Right lobe of liver (tissue), 6 donors: ENCODE data around the gene ZFAND3. TPM values are rescaled to one million over a fixed set of nuclear protein-coding genes. Genes with fewer than 3 reads are reported as not detected.
A peak's percentile ranks its signal among the peaks of the same experiment; 100 is the strongest.

ENCODE experiments used
- ATAC-seq, 4 donors: fragments of 200-7000 bp; cut with Tn5 transposase; one replicate each; pipeline ENCODE4 v1.9.1; 2020; ENCODE audit warnings: mild to moderate bottlenecking in 4 of 4, moderate library complexity in 4 of 4
- DNase-seq, 3 donors: peaks; one replicate each; pipeline ENCODE4 v3.0.0-alpha.2; 2020
- H3K27ac ChIP-seq, 3 donors: fragments of 200-600 bp; one replicate each; pipeline ENCODE4 v1.8.0; 2022
- H3K27me3 ChIP-seq, 2 donors: fragments of 200-600 bp; one replicate each; pipeline ENCODE4 v1.8.0; 2022
- H3K36me3 ChIP-seq, 4 donors: fragments of 200-600 bp; sonication (generic) in 1 of 4; one replicate each; pipeline versions ENCODE4 v1.5.1 to v1.8.0; 2017 to 2022; ENCODE audit warnings: control low read depth in 1 of 4
- H3K4me1 ChIP-seq, 4 donors: fragments of 200-600 bp; sonication (generic) in 1 of 4; one replicate each; pipeline versions ENCODE4 v1.5.1 to v1.8.0; 2017 to 2022; ENCODE audit warnings: control low read depth in 1 of 4
- H3K4me3 ChIP-seq, 3 donors: fragments of 200-600 bp; one replicate each; pipeline ENCODE4 v1.8.0; 2022
- H3K9me3 ChIP-seq, 4 donors: fragments of 200-600 bp; sonication (generic) in 1 of 4; one replicate each; pipeline versions ENCODE4 v1.5.1 to v1.8.0; 2017 to 2022; ENCODE audit warnings: control low read depth in 1 of 4
- POLR2A ChIP-seq: fragments of 450-650 bp; IDR thresholded peaks from one replicate; pipeline ENCODE4 v1.6.1; 2017; ENCODE audit warnings: antibody characterized with exemption, mild to moderate bottlenecking
- WGBS: methylation state at CpG from one replicate; pipeline ENCODE4 v1.1.6; 2018; ENCODE audit warnings: low coverage, low lambda C conversion rate; ENCODE audit not compliant: insufficient coverage; ENCODE audit errors: missing lambda C conversion rate; 5-methylcytosine and 5-hydroxymethylcytosine counted together
- intact Hi-C, 2 donors: fragments of 100-400 bp; cut with DNase I; formaldehyde crosslinking; loops; one replicate each; pipeline versions ENCODE4 v1.11.2 to v1.14.1; 2022
- total RNA-seq, 6 experiments: library from RNA; depleted of rRNA in 2 of 6; stranded (reverse); fragments of >200 nt in 2 of 6; fragmentation: NEBNext Ultra II Directional in 3 of 6; extraction: Animal tissue kit (Norgen Biotek cat#: 25700) in 3 of 6; gene quantifications; one replicate each; pipeline versions ENCODE4 v1.1.0 to v1.2.4, GENCODE V29; 2016 to 2023
- TF ChIP-seq, protein P1 (sequence below), 4 donors: fragments of 200-600 bp in 3 of 4; fragments of 450-650 bp in 1 of 4; IDR thresholded peaks; one replicate each; pipeline versions ENCODE4 v1.5.1 to v1.8.0; 2016 to 2022; ENCODE audit warnings: antibody characterized with exemption in 4 of 4, mild to moderate bottlenecking in 2 of 4
- donor health status: DM: no; HTN: yes; CAD: no.
- donor health status: DM: no; HTN: no; CAD: no.
- donor health status: DM: no; HTN: no; CAD: no.
- donor health status: DM: no; HTN: yes; CAD: no.
- donor health status: DM: no; HTN: yes; CAD: no.

The ZFAND3 gene
- total RNA-seq, 6 experiments from 2014 or later: 43.1 to 66.5 (median 53.2) TPM

DNA sequence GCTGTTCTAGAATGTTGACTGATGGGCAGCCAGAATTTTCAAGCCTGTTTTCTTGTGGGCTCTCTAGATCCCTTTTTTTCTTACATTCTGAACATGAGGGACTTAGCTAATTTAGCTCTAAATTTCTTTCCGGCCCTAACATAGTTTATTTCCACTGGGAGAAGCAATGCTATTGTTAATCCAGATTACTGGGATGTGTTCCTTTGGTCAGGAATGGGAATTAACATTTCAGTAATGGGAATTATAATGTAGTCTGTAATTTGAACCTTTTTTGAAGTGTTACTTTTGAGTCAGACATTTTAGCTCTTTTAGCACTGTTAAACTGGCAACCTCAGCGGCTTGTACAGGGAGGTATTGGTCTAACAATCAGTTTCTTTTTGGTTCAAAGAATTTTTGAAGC is 7.5 kb downstream of the ZFAND3 start:
- no peaks in the 10 kb centered on the region for H3K9me3 ChIP-seq
- H3K27me3 ChIP-seq: no peaks in the 10 kb centered on the region
- H3K36me3 ChIP-seq: no peaks in the 10 kb centered on the region
- DNase-seq (no peak), ATAC-seq (no peak)
- intact Hi-C loops: no loop called here
- H3K27ac ChIP-seq: no peak overlapping the region
- WGBS: 83% methylated on average over 2 of the region's 2 CpGs
- no peak for TF ChIP-seq POLR2A
- TF ChIP-seq, protein P1, sequence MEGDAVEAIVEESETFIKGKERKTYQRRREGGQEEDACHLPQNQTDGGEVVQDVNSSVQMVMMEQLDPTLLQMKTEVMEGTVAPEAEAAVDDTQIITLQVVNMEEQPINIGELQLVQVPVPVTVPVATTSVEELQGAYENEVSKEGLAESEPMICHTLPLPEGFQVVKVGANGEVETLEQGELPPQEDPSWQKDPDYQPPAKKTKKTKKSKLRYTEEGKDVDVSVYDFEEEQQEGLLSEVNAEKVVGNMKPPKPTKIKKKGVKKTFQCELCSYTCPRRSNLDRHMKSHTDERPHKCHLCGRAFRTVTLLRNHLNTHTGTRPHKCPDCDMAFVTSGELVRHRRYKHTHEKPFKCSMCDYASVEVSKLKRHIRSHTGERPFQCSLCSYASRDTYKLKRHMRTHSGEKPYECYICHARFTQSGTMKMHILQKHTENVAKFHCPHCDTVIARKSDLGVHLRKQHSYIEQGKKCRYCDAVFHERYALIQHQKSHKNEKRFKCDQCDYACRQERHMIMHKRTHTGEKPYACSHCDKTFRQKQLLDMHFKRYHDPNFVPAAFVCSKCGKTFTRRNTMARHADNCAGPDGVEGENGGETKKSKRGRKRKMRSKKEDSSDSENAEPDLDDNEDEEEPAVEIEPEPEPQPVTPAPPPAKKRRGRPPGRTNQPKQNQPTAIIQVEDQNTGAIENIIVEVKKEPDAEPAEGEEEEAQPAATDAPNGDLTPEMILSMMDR (IDR thresholded peaks at IDR 0.05): no peak
- H3K4me3 ChIP-seq: no peak overlapping the region
- H3K4me1 ChIP-seq: peaks cover 0 to 78% (median 30%) of the 10 kb centered on the region in 4 donors

DNA sequence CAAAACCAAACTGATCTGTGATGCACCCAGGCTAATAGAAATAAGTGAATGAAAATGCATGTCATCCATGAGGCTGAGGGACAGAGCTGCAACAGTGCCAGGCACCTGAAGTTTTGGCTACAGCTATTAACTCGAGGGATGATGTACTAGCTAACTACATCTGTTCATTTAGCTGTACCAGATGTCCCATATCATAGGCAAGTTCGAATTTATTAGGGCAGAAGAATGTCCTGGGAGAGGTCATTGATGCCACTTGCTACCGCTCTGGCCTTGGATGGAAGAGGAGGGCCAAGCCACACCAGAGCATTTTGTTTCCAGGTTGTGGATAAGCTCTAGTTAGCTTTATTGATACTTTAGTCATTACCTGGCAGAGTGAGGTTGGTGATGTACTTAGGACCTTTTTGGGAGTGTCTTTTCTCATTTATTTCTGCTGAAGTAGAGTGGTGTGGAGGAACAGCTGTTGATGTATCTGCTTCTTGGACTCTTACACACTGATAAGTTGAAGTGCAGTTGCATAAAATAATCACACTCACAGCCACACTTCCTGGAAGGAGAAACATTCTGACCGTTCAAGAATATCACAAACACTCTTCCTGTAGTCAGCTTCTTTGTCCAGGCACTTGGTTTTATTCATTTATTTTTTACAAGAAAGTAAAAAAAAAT is 8.2 kb downstream of the ZFAND3 start:
- H3K4me1 ChIP-seq: peaks cover 0 to 71% (median 27%) of the 10 kb centered on the region in 4 donors

DNA sequence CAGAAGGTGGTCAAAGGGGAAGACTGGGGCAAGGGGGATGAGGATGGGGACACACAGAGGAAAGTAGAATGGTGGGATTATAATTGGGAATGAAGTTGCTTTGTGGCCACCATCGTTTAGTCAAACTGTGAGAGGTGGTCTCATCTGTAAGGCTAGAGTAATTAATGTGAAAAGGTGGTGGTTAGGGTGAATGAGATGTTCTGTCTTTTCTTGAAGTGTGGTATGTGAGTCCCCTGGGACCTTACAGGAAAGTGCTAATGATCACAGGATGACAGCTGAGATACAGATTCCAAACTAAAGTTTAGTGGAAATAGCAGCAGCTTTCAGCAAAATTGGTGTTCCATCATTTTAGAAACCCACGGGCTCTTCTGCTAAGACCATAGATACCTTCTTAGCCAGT is 10.7 kb downstream of the ZFAND3 start:
- H3K27me3 ChIP-seq: no peaks in the 10 kb centered on the region
- intact Hi-C loops: no loop called here
- 86% methylated on average over 1 of the region's 2 CpGs for WGBS
- no peaks in the 10 kb centered on the region for H3K36me3 ChIP-seq
- peaks cover 0 to 46% (median 16%) of the 10 kb centered on the region in 4 donors for H3K4me1 ChIP-seq
- H3K9me3 ChIP-seq: no peaks in the 10 kb centered on the region
- ATAC-seq (no peak), DNase-seq (no peak)
- TF ChIP-seq, protein P1 (IDR thresholded peaks at IDR 0.05): no peak
- TF ChIP-seq POLR2A: no peak
- no peak overlapping the region for H3K27ac ChIP-seq
- H3K4me3 ChIP-seq: no peak overlapping the region

More for the DNA sequence above, 8.2 kb downstream of the ZFAND3 start:
- ATAC-seq: peak; percentile 15 to 45 (median 34)
- Histone ChIP-seq H3K27me3 (no peaks in the 10 kb centered on the region), H3K9me3 (no peaks in the 10 kb centered on the region), H3K27ac (no peak overlapping the region), H3K4me3 (no peak overlapping the region), H3K36me3 (no peaks in the 10 kb centered on the region)
- intact Hi-C loops: no loop called here
- TF ChIP-seq, protein P1 (IDR thresholded peaks at IDR 0.05): no peak
- no peak for TF ChIP-seq POLR2A
- 58% methylated on average over 4 of the region's 4 CpGs for WGBS
- no peak for DNase-seq

DNA sequence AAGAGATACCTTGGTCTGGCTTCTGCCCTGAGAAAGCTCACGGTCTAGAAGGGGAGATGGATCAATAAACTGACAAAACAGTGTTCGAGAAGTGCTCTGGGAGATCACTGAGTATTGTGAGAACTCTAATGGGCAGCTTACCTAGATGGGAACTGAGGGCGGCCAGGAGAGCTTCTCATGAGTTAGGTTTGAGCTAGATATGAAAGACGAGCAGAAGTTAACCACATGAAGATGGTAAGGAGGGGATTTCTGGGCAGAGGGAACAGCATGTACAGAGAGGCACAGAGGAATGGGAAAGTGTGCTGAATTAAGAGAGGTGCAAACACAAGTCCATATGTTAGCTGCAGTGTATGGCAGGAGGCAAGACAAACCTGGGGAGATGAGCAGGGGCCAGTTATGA is 11.9 kb downstream of the ZFAND3 start:
- ATAC-seq (no peak), DNase-seq (no peak)
- Histone ChIP-seq H3K4me3 (no peak overlapping the region), H3K27me3 (no peaks in the 10 kb centered on the region), H3K9me3 (no peaks in the 10 kb centered on the region), H3K4me1 (peaks cover 0 to 34% (median 12%) of the 10 kb centered on the region in 4 donors), H3K36me3 (no peaks in the 10 kb centered on the region), H3K27ac (no peak overlapping the region)
- intact Hi-C loops: no loop called here
- 55% methylated on average over 4 of the region's 4 CpGs for WGBS
- TF ChIP-seq, protein P1 (IDR thresholded peaks at IDR 0.05): no peak
- no peak for TF ChIP-seq POLR2A
